HepG2 (cell line): ENCODE results near the gene NUCB1. TPM values are rescaled to one million over a fixed set of nuclear protein-coding genes. Genes with fewer than 3 reads are reported as not detected.
A peak's percentile ranks its signal among the peaks of the same experiment; 100 is the strongest.

Source experiments
- ELF3 ChIP-seq: IDR thresholded peaks from 2 replicates; pipeline ENCODE4 v1.6.1; 2016; ENCODE audit warnings: missing genetic modification reagents, missing compliant biosample characterization
- GATAD1 ChIP-seq: IDR thresholded peaks from 2 replicates; pipeline ENCODE4 v1.6.1; 2016; ENCODE audit warnings: missing genetic modification reagents, missing compliant biosample characterization
- HDAC2 ChIP-seq: sonication (generic); formaldehyde crosslinking; IDR thresholded peaks from 2 replicates; pipeline ENCODE4 v1.4.0; 2020; ENCODE audit warnings: missing genetic modification reagents
- HNF4A ChIP-seq: sonication (generic); formaldehyde crosslinking; IDR thresholded peaks from 2 replicates; pipeline ENCODE4 v1.4.0; 2020; ENCODE audit warnings: missing genetic modification reagents
- MAFK ChIP-seq, 2 experiments: IDR thresholded peaks in 1 of 2; conservative IDR thresholded peaks in 1 of 2; 2 replicates each; pipeline ENCODE4 v1.6.1; 2011; ENCODE audit warnings: improper control_type of control experiment in 2 of 2, low read length in 2 of 2
- MYC ChIP-seq: sonication (generic); formaldehyde crosslinking; IDR thresholded peaks from 2 replicates; pipeline ENCODE4 v1.9.0; 2021; ENCODE audit warnings: missing genetic modification reagents, borderline replicate concordance
- MYNN ChIP-seq: sonication (generic); formaldehyde crosslinking; IDR thresholded peaks from 2 replicates; pipeline ENCODE4 v1.4.0; 2020; ENCODE audit warnings: mild to moderate bottlenecking, low read depth, missing genetic modification reagents
- NFKB2 ChIP-seq: sonication (generic); formaldehyde crosslinking; IDR thresholded peaks from 2 replicates; pipeline ENCODE4 v1.4.0; 2020; ENCODE audit warnings: missing genetic modification reagents, borderline replicate concordance
- PRMT3 ChIP-seq: sonication (generic); formaldehyde crosslinking; IDR thresholded peaks from 2 replicates; pipeline ENCODE4 v1.8.1; 2022; ENCODE audit warnings: low read depth, mild to moderate bottlenecking, moderate library complexity, missing genetic modification reagents, borderline replicate concordance
- RNF2 ChIP-seq: fragments of 450-650 bp; conservative IDR thresholded peaks from 2 replicates; pipeline ENCODE4 v1.6.1; 2016; ENCODE audit warnings: low read depth
- SALL2 ChIP-seq: sonication (generic); formaldehyde crosslinking; IDR thresholded peaks from 2 replicates; pipeline ENCODE4 v1.8.1; 2023; ENCODE audit warnings: mild to moderate bottlenecking, missing genetic modification reagents, inconsistent platforms
- SOX13 ChIP-seq, 3 experiments: fragments of 450-650 bp in 1 of 3; sonication (generic) in 1 of 3; formaldehyde crosslinking in 1 of 3; IDR thresholded peaks in 2 of 3; conservative IDR thresholded peaks in 1 of 3; 2 replicates each; pipeline versions ENCODE4 v1.5.0 to v1.6.1; 2016 to 2020; ENCODE audit warnings: antibody characterized with exemption in 1 of 3, mild to moderate bottlenecking in 1 of 3, missing compliant biosample characterization in 1 of 3, missing genetic modification reagents in 1 of 3, moderate library complexity in 1 of 3
- SP140L ChIP-seq: sonication (generic); formaldehyde crosslinking; IDR thresholded peaks from 2 replicates; pipeline ENCODE4 v1.4.0; 2020; ENCODE audit warnings: missing genetic modification reagents, borderline replicate concordance
- TSC22D2 ChIP-seq: sonication (generic); formaldehyde crosslinking; IDR thresholded peaks from 2 replicates; pipeline ENCODE4 v1.5.1; 2020; ENCODE audit warnings: missing genetic modification reagents, mild to moderate bottlenecking, borderline replicate concordance
- ZNF557 ChIP-seq: sonication (generic); formaldehyde crosslinking; IDR thresholded peaks from 2 replicates; pipeline ENCODE4 v1.4.0; 2020; ENCODE audit warnings: missing genetic modification reagents
- polyA plus RNA-seq, 8 experiments: library from polyadenylated mRNA; depleted of rRNA in 3 of 8; stranded (reverse) in 7 of 8; unstranded in 1 of 8; fragments of >200 nt; fragmentation: Illumina TruSeq in 4 of 8; extraction: Trizol in 4 of 8; gene quantifications; 2 replicates each; pipeline versions ENCODE4 v1.2.1 to v1.2.3, GENCODE V29; 2011 to 2016; ENCODE audit warnings: low read depth in 4 of 8, missing spikeins in 1 of 8, mixed read lengths in 1 of 8; ENCODE audit not compliant: insufficient read depth in 1 of 8
- total RNA-seq, 5 experiments: library from RNA; depleted of rRNA; stranded (reverse); fragments of >200 nt; fragmentation: Illumina TruSeq; extraction: Trizol; gene quantifications; 2 replicates each; pipeline ENCODE4 v1.2.3, GENCODE V29; 2016; ENCODE audit warnings: low read depth in 1 of 5
- TF ChIP-seq, protein P1 (sequence below): sonication (generic); formaldehyde crosslinking; IDR thresholded peaks from 2 replicates; pipeline ENCODE4 v1.8.1; 2023; ENCODE audit warnings: mild to moderate bottlenecking, missing genetic modification reagents
- TF ChIP-seq, protein P2 (sequence below): sonication (generic); formaldehyde crosslinking; IDR thresholded peaks from 2 replicates; pipeline ENCODE4 v1.8.0; 2022; ENCODE audit warnings: low read depth, missing genetic modification reagents
- TF ChIP-seq, protein P3 (sequence below): sonication (generic); formaldehyde crosslinking; conservative IDR thresholded peaks from 2 replicates; pipeline ENCODE4 v1.8.0; 2022; ENCODE audit warnings: mild to moderate bottlenecking, moderate library complexity, missing genetic modification reagents
- TF ChIP-seq, protein P4 (sequence below): sonication (generic); formaldehyde crosslinking; IDR thresholded peaks from 2 replicates; pipeline ENCODE4 v1.4.0; 2020; ENCODE audit warnings: missing genetic modification reagents, mild to moderate bottlenecking, borderline replicate concordance
- TF ChIP-seq, protein P5 (sequence below): IDR thresholded peaks from 2 replicates; pipeline ENCODE4 v1.6.1; 2012; ENCODE audit warnings: low read length, improper control_type of control experiment

The NUCB1 gene
- total and polyA plus RNA-seq, 2 of the 13 experiments (the other 11 are each of a cell fraction or from before 2014, with no cell fraction given): 82.3 to 106 TPM

DNA sequence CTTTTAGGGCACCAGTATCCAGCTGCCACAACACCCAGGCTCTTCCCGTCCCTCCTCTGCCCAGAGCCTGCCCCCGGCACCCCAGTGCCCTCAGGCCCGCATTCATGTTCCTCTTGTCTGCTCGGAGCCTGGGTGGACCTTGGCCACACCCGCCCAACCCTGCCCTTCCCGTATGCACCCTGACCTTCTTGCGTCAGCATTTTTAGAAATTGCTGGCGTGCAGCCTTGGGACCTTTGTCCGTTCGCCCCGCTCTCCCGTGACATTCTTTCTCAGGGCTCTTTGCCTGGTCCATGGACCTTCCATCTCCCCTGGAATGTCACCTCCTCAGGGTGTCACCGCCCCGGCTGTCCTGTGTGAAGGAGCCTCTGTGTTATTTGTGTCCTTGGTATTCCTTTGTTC lies 7.6 kb downstream of the NUCB1 start (continued):
- TF ChIP-seq HDAC2 (CRISPR knock-in tag) (peak; percentile 85), RNF2 (no peak), SOX13 (IDR thresholded peaks at IDR 0.05) (peak; percentile 56), SOX13 (CRISPR knock-in tag; conservative IDR thresholded peaks at IDR 0.05 in 1 of 2, IDR thresholded peaks at IDR 0.05 in 1 of 2) (peak in 1 of 2 experiments; percentile 78; a peak in 2 of 4 replicates), MAFK (conservative IDR thresholded peaks at IDR 0.05 in 1 of 2, IDR thresholded peaks at IDR 0.05 in 1 of 2; ENCODE audit: low read length in 2 of 2) (peak; percentile 98 to 99), PRMT3 (no peak; the same call in 1 of the 2 replicates), HNF4A (CRISPR knock-in tag) (peak; percentile 98), GATAD1 (CRISPR knock-in tag) (peak; percentile 61), TSC22D2 (CRISPR knock-in tag) (peak; percentile 28; the same call in 1 of the 2 replicates), SP140L (no peak), ELF3 (CRISPR knock-in tag) (peak; percentile 50; the same call in 1 of the 2 replicates), SALL2 (CRISPR knock-in tag) (no peak), ZNF557 (no peak), MYNN (CRISPR knock-in tag) (no peak), NFKB2 (CRISPR knock-in tag) (no peak), MYC (CRISPR knock-in tag) (peak; percentile 51; the same call in 1 of the 2 replicates)
- TF ChIP-seq, protein P1, sequence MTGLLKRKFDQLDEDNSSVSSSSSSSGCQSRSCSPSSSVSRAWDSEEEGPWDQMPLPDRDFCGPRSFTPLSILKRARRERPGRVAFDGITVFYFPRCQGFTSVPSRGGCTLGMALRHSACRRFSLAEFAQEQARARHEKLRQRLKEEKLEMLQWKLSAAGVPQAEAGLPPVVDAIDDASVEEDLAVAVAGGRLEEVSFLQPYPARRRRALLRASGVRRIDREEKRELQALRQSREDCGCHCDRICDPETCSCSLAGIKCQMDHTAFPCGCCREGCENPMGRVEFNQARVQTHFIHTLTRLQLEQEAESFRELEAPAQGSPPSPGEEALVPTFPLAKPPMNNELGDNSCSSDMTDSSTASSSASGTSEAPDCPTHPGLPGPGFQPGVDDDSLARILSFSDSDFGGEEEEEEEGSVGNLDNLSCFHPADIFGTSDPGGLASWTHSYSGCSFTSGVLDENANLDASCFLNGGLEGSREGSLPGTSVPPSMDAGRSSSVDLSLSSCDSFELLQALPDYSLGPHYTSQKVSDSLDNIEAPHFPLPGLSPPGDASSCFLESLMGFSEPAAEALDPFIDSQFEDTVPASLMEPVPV (CRISPR knock-in tag): no peak
- TF ChIP-seq, protein P2, sequence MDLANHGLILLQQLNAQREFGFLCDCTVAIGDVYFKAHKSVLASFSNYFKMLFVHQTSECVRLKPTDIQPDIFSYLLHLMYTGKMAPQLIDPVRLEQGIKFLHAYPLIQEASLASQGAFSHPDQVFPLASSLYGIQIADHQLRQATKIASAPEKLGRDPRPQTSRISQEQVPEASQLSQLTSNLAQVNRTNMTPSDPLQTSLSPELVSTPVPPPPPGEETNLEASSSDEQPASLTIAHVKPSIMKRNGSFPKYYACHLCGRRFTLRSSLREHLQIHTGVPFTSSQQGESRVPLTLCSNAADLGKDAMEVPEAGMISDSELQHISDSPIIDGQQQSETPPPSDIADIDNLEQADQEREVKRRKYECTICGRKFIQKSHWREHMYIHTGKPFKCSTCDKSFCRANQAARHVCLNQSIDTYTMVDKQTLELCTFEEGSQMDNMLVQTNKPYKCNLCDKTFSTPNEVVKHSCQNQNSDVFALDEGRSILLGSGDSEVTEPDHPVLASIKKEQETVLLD (CRISPR knock-in tag): no peak
- TF ChIP-seq, protein P3, sequence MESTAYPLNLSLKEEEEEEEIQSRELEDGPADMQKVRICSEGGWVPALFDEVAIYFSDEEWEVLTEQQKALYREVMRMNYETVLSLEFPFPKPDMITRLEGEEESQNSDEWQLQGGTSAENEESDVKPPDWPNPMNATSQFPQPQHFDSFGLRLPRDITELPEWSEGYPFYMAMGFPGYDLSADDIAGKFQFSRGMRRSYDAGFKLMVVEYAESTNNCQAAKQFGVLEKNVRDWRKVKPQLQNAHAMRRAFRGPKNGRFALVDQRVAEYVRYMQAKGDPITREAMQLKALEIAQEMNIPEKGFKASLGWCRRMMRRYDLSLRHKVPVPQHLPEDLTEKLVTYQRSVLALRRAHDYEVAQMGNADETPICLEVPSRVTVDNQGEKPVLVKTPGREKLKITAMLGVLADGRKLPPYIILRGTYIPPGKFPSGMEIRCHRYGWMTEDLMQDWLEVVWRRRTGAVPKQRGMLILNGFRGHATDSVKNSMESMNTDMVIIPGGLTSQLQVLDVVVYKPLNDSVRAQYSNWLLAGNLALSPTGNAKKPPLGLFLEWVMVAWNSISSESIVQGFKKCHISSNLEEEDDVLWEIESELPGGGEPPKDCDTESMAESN (CRISPR knock-in tag): no peak
- TF ChIP-seq, protein P4, sequence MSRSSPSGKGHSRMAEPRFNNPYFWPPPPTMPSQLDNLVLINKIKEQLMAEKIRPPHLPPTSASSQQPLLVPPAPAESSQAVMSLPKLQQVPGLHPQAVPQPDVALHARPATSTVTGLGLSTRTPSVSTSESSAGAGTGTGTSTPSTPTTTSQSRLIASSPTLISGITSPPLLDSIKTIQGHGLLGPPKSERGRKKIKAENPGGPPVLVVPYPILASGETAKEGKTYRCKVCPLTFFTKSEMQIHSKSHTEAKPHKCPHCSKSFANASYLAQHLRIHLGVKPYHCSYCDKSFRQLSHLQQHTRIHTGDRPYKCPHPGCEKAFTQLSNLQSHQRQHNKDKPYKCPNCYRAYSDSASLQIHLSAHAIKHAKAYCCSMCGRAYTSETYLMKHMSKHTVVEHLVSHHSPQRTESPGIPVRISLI (CRISPR knock-in tag): no peak
- TF ChIP-seq, protein P5, sequence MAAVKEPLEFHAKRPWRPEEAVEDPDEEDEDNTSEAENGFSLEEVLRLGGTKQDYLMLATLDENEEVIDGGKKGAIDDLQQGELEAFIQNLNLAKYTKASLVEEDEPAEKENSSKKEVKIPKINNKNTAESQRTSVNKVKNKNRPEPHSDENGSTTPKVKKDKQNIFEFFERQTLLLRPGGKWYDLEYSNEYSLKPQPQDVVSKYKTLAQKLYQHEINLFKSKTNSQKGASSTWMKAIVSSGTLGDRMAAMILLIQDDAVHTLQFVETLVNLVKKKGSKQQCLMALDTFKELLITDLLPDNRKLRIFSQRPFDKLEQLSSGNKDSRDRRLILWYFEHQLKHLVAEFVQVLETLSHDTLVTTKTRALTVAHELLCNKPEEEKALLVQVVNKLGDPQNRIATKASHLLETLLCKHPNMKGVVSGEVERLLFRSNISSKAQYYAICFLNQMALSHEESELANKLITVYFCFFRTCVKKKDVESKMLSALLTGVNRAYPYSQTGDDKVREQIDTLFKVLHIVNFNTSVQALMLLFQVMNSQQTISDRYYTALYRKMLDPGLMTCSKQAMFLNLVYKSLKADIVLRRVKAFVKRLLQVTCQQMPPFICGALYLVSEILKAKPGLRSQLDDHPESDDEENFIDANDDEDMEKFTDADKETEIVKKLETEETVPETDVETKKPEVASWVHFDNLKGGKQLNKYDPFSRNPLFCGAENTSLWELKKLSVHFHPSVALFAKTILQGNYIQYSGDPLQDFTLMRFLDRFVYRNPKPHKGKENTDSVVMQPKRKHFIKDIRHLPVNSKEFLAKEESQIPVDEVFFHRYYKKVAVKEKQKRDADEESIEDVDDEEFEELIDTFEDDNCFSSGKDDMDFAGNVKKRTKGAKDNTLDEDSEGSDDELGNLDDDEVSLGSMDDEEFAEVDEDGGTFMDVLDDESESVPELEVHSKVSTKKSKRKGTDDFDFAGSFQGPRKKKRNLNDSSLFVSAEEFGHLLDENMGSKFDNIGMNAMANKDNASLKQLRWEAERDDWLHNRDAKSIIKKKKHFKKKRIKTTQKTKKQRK: no peak
